Measurements from ENCODE around the gene RNF114. TPM values are rescaled to one million over a fixed set of nuclear protein-coding genes. Genes with fewer than 3 reads are reported as not detected.

Gene RNF114
- total and polyA plus RNA-seq, 12 donors = 26.9 to 201 (median 68.9) TPM

- WGBS, 4 donors = 25 to 39% (median 32%) methylated on average over 18 to 19 of the region's 19 CpGs
- intact Hi-C loops (cut with DNase I) = no loop called here
- H3K4me1 ChIP-seq (replicated peaks in 1 of 2) = peaks cover 20 to 41% of the 10 kb centered on the region in 2 donors
Measured at GRCh38 chr20:49916146-49917002, 19.8 kb upstream of the RNF114 start.

GRCh38 chr20:49918446-49918845, 17.8 kb upstream of the RNF114 start:
- Histone ChIP-seq H3K4me1 (replicated peaks in 1 of 2) (peaks cover 20 to 24% of the 10 kb centered on the region in 2 donors), H3K27ac (no peak overlapping the region), H3K27me3 (no peaks in the 10 kb centered on the region), H3K4me3 (no peak overlapping the region), H3K36me3 (replicated peaks in 1 of 2) (no peaks in the 10 kb centered on the region), H3K9me3 (replicated peaks in 1 of 3) (no peaks in the 10 kb centered on the region)
- TF ChIP-seq POLR2A (IDR thresholded peaks at IDR 0.05) = no peak
- TF ChIP-seq, protein P1, sequence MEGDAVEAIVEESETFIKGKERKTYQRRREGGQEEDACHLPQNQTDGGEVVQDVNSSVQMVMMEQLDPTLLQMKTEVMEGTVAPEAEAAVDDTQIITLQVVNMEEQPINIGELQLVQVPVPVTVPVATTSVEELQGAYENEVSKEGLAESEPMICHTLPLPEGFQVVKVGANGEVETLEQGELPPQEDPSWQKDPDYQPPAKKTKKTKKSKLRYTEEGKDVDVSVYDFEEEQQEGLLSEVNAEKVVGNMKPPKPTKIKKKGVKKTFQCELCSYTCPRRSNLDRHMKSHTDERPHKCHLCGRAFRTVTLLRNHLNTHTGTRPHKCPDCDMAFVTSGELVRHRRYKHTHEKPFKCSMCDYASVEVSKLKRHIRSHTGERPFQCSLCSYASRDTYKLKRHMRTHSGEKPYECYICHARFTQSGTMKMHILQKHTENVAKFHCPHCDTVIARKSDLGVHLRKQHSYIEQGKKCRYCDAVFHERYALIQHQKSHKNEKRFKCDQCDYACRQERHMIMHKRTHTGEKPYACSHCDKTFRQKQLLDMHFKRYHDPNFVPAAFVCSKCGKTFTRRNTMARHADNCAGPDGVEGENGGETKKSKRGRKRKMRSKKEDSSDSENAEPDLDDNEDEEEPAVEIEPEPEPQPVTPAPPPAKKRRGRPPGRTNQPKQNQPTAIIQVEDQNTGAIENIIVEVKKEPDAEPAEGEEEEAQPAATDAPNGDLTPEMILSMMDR (IDR thresholded peaks at IDR 0.05) = no peak
- no peak for DNase-seq
- 79 to 100% (median 92%) methylated on average over 3 of the region's 3 CpGs for WGBS, 4 donors
- intact Hi-C loops (cut with DNase I) = no loop called here

More at GRCh38 chr20:49916146-49917002, 19.8 kb upstream of the RNF114 start:
- no peak for TF ChIP-seq POLR2A (IDR thresholded peaks at IDR 0.05)
- TF ChIP-seq, protein P1 (IDR thresholded peaks at IDR 0.05) = no peak
- H3K4me3 ChIP-seq = peak overlapping the region in 3 of 4 donors; percentile 68 to 100 (median 73)
- DNase-seq = peak in 3 of 7 donors; percentile 42 to 67 (median 63)
- H3K9me3 ChIP-seq (replicated peaks in 1 of 3) = no peaks in the 10 kb centered on the region
- no peaks in the 10 kb centered on the region for H3K27me3 ChIP-seq
- no peaks in the 10 kb centered on the region for H3K36me3 ChIP-seq (replicated peaks in 1 of 2)
- peak overlapping the region; percentile 97 to 100 (median 99) for H3K27ac ChIP-seq

DNA sequence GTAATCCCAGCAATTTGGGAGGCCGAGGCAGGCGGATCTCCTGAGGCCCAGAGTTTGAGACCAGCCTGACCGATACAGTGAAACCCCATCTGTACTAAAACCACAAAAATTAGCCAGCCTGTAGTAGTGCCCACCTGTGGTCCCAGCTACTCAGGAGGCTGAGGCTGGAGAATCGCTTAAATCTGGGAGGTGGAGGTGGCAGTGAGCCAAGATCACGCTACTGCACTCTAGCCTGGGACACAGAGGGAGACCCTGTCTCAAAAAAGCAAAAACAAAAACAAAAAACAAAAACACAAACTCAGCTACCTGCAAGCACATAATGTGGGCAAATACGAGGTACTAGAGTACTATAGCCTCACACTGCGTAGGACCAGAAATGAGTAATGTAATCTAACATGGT, 17.2 kb upstream of the RNF114 start:
- Histone ChIP-seq H3K36me3 (replicated peaks in 1 of 2) (no peaks in the 10 kb centered on the region), H3K27ac (no peak overlapping the region), H3K4me1 (replicated peaks in 1 of 2) (peaks cover 15 to 18% of the 10 kb centered on the region in 2 donors), H3K4me3 (no peak overlapping the region), H3K27me3 (no peaks in the 10 kb centered on the region), H3K9me3 (replicated peaks in 1 of 3) (no peaks in the 10 kb centered on the region)
- WGBS, 4 donors = 54 to 76% (median 67%) methylated on average over 5 to 7 of the region's 7 CpGs
- no peak for DNase-seq
- TF ChIP-seq POLR2A (IDR thresholded peaks at IDR 0.05) = no peak
- TF ChIP-seq, protein P1 (IDR thresholded peaks at IDR 0.05) = no peak
- intact Hi-C loops (cut with DNase I) = no loop called here

DNA sequence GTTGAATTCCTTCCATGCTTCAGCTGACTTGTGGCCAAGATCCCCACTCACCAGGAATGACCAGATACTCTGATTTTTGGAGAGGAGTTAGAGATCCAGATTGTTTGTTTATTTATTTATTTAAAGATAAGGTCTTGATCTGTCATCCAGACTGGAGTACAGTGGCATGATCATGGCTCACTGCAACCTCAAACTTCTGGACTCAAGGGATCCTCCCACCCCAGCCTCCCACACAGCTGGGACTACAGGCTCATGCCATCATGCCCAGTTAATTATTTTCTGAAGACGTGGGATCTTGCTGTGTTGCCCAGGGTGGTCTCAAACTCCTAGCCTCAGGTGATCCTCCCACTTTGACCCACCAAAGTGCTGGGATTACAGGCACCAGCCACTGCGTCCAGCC, 16.7 kb upstream of the RNF114 start:
- Histone ChIP-seq H3K9me3 (replicated peaks in 1 of 3) (no peaks in the 10 kb centered on the region), H3K27ac (no peak overlapping the region), H3K36me3 (replicated peaks in 1 of 2) (no peaks in the 10 kb centered on the region), H3K4me1 (replicated peaks in 1 of 2) (peaks cover 11 to 14% of the 10 kb centered on the region in 2 donors), H3K27me3 (no peaks in the 10 kb centered on the region), H3K4me3 (no peak overlapping the region)
- WGBS, 4 donors = 76 to 91% (median 84%) methylated on average over 2 of the region's 2 CpGs
- no peak for DNase-seq
- TF ChIP-seq POLR2A (IDR thresholded peaks at IDR 0.05) = no peak
- TF ChIP-seq, protein P1 (IDR thresholded peaks at IDR 0.05) = no peak
- intact Hi-C loops (cut with DNase I) = no loop called here
